Ovary (tissue), 10 donors: ENCODE measurements around the gene STAT4. TPM values are rescaled to one million over a fixed set of nuclear protein-coding genes. Genes with fewer than 3 reads are reported as not detected.

Experiments used
- DNase-seq, 5 donors: peaks; one replicate each; pipeline ENCODE4 v3.0.0-alpha.2; 2019 to 2020
- H3K27ac ChIP-seq, 2 donors: fragments of 200-600 bp; one replicate each; pipeline versions ENCODE4 v1.5.1 to v1.8.0; 2019 to 2022
- H3K27me3 ChIP-seq: fragments of 200-600 bp; one replicate; pipeline ENCODE4 v1.8.0; 2022
- H3K36me3 ChIP-seq: fragments of 200-600 bp; sonication (generic); one replicate; pipeline ENCODE4 v1.5.1; 2019
- H3K4me1 ChIP-seq: one replicate; pipeline ENCODE4 v1.8.1; 2013; ENCODE audit warnings: mild to moderate bottlenecking, moderate library complexity; ENCODE audit not compliant: insufficient read depth
- H3K4me3 ChIP-seq: fragments of 200-600 bp; sonication (generic); one replicate; pipeline ENCODE4 v1.5.1; 2017
- H3K9me3 ChIP-seq, 2 donors: fragments of 200-600 bp in 1 of 2; sonication (generic) in 1 of 2; one replicate each; pipeline versions ENCODE4 v1.5.1 to v1.8.1; 2013 to 2019; ENCODE audit warnings: mild to moderate bottlenecking in 1 of 2, moderate library complexity in 1 of 2
- CTCF ChIP-seq, 3 donors: fragments of 450-650 bp in 2 of 3; fragments of 200-600 bp in 1 of 3; IDR thresholded peaks; one replicate each; pipeline versions ENCODE4 v1.5.1 to v1.8.0; 2016 to 2022; ENCODE audit warnings: antibody characterized with exemption in 3 of 3, mild to moderate bottlenecking in 1 of 3
- EP300 ChIP-seq: sonication (generic); formaldehyde crosslinking; IDR thresholded peaks from one replicate; pipeline ENCODE4 v1.6.1; 2017; ENCODE audit warnings: antibody characterized with exemption
- POLR2A ChIP-seq: fragments of 450-650 bp; IDR thresholded peaks from one replicate; pipeline ENCODE4 v1.6.1; 2017; ENCODE audit warnings: antibody characterized with exemption, mild to moderate bottlenecking, moderate library complexity
- WGBS, 3 donors: extraction: QIAGEN DNeasy Blood & Tissue Kit in 1 of 3; methylation state at CpG; one replicate each; pipeline versions ENCODE4 v1.1.5 to v1.1.7; 2013 to 2017; 5-methylcytosine and 5-hydroxymethylcytosine counted together
- intact Hi-C, 4 donors: fragments of 100-400 bp; cut with DNase I; formaldehyde crosslinking; loops; one replicate each; pipeline versions ENCODE4 v1.11.0 to v1.15.1; 2022 to 2023
- long read RNA-seq, 3 donors: library from polyadenylated mRNA in 2 of 3; unstranded in 2 of 3; transcript quantifications; one replicate each; pipeline ENCODE4 v2.0.0 and lab custom pipeline, GENCODE V29; 2021 to 2026
- polyA plus RNA-seq, 2 donors: library from polyadenylated mRNA; stranded (reverse); fragments of 200-250 nt in 1 of 2; fragments of 350-450 nt in 1 of 2; fragmentation: Illumina TruSeq in 1 of 2; extraction: RNeasy Lipid Tissue Mini Kit (QIAGEN cat#74804) in 1 of 2; gene quantifications; one replicate each; pipeline ENCODE4 v1.2.3, GENCODE V29; 2013 to 2014
- total RNA-seq, 7 donors: library from RNA; depleted of rRNA in 2 of 7; stranded (reverse); fragments of >200 nt in 2 of 7; fragmentation: NEBNext Ultra II Directional in 3 of 7; extraction: Animal tissue kit (Norgen Biotek cat#: 25700) in 3 of 7; gene quantifications; one replicate each; pipeline versions ENCODE4 v1.1.0 to v1.2.4, GENCODE V29; 2016 to 2023
- donor health status: DM: no; HTN: no; CAD: no; lungs with moderate emphysema.
- donor health status: DM: no; HTN: no; CAD: no.
- donor health status: Bipolar disorder and iron deficiency.
- donor health status: DM: yes; HTN: yes; CAD: no.
- donor health status: DM: no; HTN: no; CAD: no.
- donor health status: DM: yes; HTN: yes; CAD: no.

The STAT4 gene
- 1 to 10 TPM in 6 of 7 donors, under 1 TPM in 1; 0.52 to 3.0 (median 1.5) TPM for total RNA-seq
- 1 to 10 TPM; 1.3 to 3.6 TPM for polyA plus RNA-seq
- long read RNA-seq, donor 1, result 0 reads
- long read RNA-seq, donor 2, result 0 reads
- long read RNA-seq, donor 3, partial matches to known transcripts, result 0 of 1 reads
- long read RNA-seq, donor 3, other reads (novel, unspliced or antisense), result 1 of 1 reads

- TF ChIP-seq CTCF (IDR thresholded peaks at IDR 0.05) (no peak), POLR2A (no peak), EP300 (no peak)
- no peak within 1 kb of the TSS for H3K27ac ChIP-seq
- peak in 3 of 5 donors; percentile 18 to 28 (median 20) for DNase-seq
- intact Hi-C loops, result no loop called here
- no peaks in the 10 kb centered on the region for H3K9me3 ChIP-seq
- H3K4me1 ChIP-seq, result no peaks in the 10 kb centered on the region
- H3K4me3 ChIP-seq, result peak within 1 kb of the TSS; percentile 38
- H3K36me3 ChIP-seq, result no peaks in the 10 kb centered on the region
- no peaks in the 10 kb centered on the region for H3K27me3 ChIP-seq
- WGBS, 3 donors, result 4 to 7% (median 5%) methylated on average over 33 of the region's 33 CpGs
Measured at GRCh38 chr2:191150600-191151330, at the start of gene STAT4. Gene STAT4, minus strand, starts transcription at chr2:191150994. Its CDS starts 2,791 bp downstream, at chr2:191148203.

GRCh38 chr2:191199929-191200512 is 49.2 kb upstream of the STAT4 start:
- H3K36me3 ChIP-seq, result no peaks in the 10 kb centered on the region
- H3K27ac ChIP-seq, result no peak overlapping the region
- no peak for TF ChIP-seq CTCF (IDR thresholded peaks at IDR 0.05)
- no peak for TF ChIP-seq POLR2A
- no peak for TF ChIP-seq EP300
- H3K9me3 ChIP-seq, result no peaks in the 10 kb centered on the region
- DNase-seq, result no peak
- H3K4me1 ChIP-seq, result no peaks in the 10 kb centered on the region
- WGBS, 3 donors, result 96% methylated on average over 6 of the region's 6 CpGs
- intact Hi-C loops, result no loop called here
- no peak overlapping the region for H3K4me3 ChIP-seq
- no peaks in the 10 kb centered on the region for H3K27me3 ChIP-seq

- no peaks in the 10 kb centered on the region for H3K9me3 ChIP-seq
- H3K4me3 ChIP-seq, result no peak overlapping the region
- no peak overlapping the region for H3K27ac ChIP-seq
- no peaks in the 10 kb centered on the region for H3K4me1 ChIP-seq
- H3K27me3 ChIP-seq, result no peaks in the 10 kb centered on the region
- no peaks in the 10 kb centered on the region for H3K36me3 ChIP-seq
- DNase-seq, result no peak
- intact Hi-C loops, result no loop called here
- no peak for TF ChIP-seq EP300
- TF ChIP-seq CTCF (IDR thresholded peaks at IDR 0.05), result no peak
- no peak for TF ChIP-seq POLR2A
- WGBS, 3 donors, result 92 to 100% (median 98%) methylated on average over 4 of the region's 4 CpGs
Measured at GRCh38 chr2:191198271-191198670, 47.5 kb upstream of the STAT4 start.

GRCh38 chr2:191197096-191197495 is 46.3 kb upstream of the STAT4 start:
- intact Hi-C loops, result no loop called here
- no peaks in the 10 kb centered on the region for H3K4me1 ChIP-seq
- H3K27me3 ChIP-seq, result no peaks in the 10 kb centered on the region
- TF ChIP-seq CTCF (IDR thresholded peaks at IDR 0.05) (no peak), POLR2A (no peak), EP300 (no peak)
- H3K27ac ChIP-seq, result no peak overlapping the region
- WGBS, 3 donors, result 81 to 93% (median 90%) methylated on average over 3 of the region's 3 CpGs
- DNase-seq, result no peak
- H3K36me3 ChIP-seq, result no peaks in the 10 kb centered on the region
- no peaks in the 10 kb centered on the region for H3K9me3 ChIP-seq
- no peak overlapping the region for H3K4me3 ChIP-seq
